ENCODE results near the gene ASRGL1. TPM values are rescaled to one million over a fixed set of nuclear protein-coding genes. Genes with fewer than 3 reads are reported as not detected.

Gene ASRGL1
- total RNA-seq, 1 donor from 2014 or later, result 4.6 TPM

- peaks cover 77% of the 10 kb centered on the region for H3K4me1 ChIP-seq
- intact Hi-C loops (cut with micrococcal nuclease), result loop anchor here (10.0 kb wide), 1 partner anchor 146 kb away; the partner anchor contains the start of gene AHNAK
Observed at GRCh38 chr11:62398011-62398994, 61.1 kb downstream of the ASRGL1 start.

GRCh38 chr11:62399172-62399877 lies 62.1 kb downstream of the ASRGL1 start:
- DNase-seq, result no peak
- no peak overlapping the region for H3K4me3 ChIP-seq
- H3K4me1 ChIP-seq, result peaks cover 77% of the 10 kb centered on the region
- intact Hi-C loops (cut with micrococcal nuclease), result loop anchor here (10.0 kb wide), 1 partner anchor 145 kb away; the partner anchor contains the start of gene AHNAK
- no peaks in the 10 kb centered on the region for H3K36me3 ChIP-seq
- no peaks in the 10 kb centered on the region for H3K9me3 ChIP-seq (replicated peaks)
- peak overlapping the region; percentile 74 for H3K27ac ChIP-seq (replicated peaks)
- H3K27me3 ChIP-seq (ENCODE audit: low read depth), result no peaks in the 10 kb centered on the region
- TF ChIP-seq CTCF (IDR thresholded peaks at IDR 0.05; ENCODE audit: borderline replicate concordance), result no peak

More at GRCh38 chr11:62398011-62398994, 61.1 kb downstream of the ASRGL1 start:
- Histone ChIP-seq H3K4me3 (no peak overlapping the region), H3K9me3 (replicated peaks) (no peaks in the 10 kb centered on the region), H3K36me3 (no peaks in the 10 kb centered on the region), H3K27me3 (ENCODE audit: low read depth) (no peaks in the 10 kb centered on the region), H3K27ac (replicated peaks) (peak overlapping the region; percentile 74)
- peak; percentile 61 for DNase-seq
- no peak for TF ChIP-seq CTCF (IDR thresholded peaks at IDR 0.05; ENCODE audit: borderline replicate concordance)

DNA sequence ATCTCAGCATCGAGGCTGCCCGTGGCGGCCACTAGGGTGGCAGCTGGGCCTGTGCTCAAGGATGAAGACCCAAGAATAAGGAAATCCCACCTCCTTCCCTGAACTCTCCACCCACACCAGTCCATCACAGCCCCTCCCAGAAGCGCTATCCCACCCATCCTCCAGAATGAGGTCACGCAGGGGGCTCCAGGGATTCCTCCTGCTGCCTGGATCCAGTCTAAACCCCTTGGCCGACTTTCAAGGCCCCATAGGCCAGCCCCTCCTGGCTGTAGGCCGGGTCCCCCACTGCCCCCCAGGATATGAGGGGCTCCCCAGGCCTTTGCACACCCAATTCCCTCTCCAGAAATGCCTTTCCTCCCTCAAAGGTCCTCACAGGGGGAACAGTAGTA lies 62.6 kb downstream of the ASRGL1 start:
- TF ChIP-seq CTCF (IDR thresholded peaks at IDR 0.05; ENCODE audit: borderline replicate concordance), result no peak
- no peaks in the 10 kb centered on the region for H3K36me3 ChIP-seq
- H3K27me3 ChIP-seq (ENCODE audit: low read depth), result no peaks in the 10 kb centered on the region
- peak overlapping the region; percentile 74 for H3K27ac ChIP-seq (replicated peaks)
- H3K4me1 ChIP-seq, result peaks cover 73% of the 10 kb centered on the region
- no peak overlapping the region for H3K4me3 ChIP-seq
- intact Hi-C loops (cut with micrococcal nuclease), result loop anchor here (10.0 kb wide), 1 partner anchor 145 kb away; the partner anchor contains the start of gene AHNAK
- no peaks in the 10 kb centered on the region for H3K9me3 ChIP-seq (replicated peaks)
- DNase-seq, result peak; percentile 33

GRCh38 chr11:62400281-62400680 lies 63.0 kb downstream of the ASRGL1 start:
- no peak for TF ChIP-seq CTCF (IDR thresholded peaks at IDR 0.05; ENCODE audit: borderline replicate concordance)
- Histone ChIP-seq H3K4me1 (peaks cover 70% of the 10 kb centered on the region), H3K27me3 (ENCODE audit: low read depth) (no peaks in the 10 kb centered on the region), H3K27ac (replicated peaks) (peak overlapping the region; percentile 74), H3K4me3 (no peak overlapping the region), H3K9me3 (replicated peaks) (no peaks in the 10 kb centered on the region), H3K36me3 (no peaks in the 10 kb centered on the region)
- DNase-seq, result no peak
- intact Hi-C loops (cut with micrococcal nuclease), result no loop called here

DNA sequence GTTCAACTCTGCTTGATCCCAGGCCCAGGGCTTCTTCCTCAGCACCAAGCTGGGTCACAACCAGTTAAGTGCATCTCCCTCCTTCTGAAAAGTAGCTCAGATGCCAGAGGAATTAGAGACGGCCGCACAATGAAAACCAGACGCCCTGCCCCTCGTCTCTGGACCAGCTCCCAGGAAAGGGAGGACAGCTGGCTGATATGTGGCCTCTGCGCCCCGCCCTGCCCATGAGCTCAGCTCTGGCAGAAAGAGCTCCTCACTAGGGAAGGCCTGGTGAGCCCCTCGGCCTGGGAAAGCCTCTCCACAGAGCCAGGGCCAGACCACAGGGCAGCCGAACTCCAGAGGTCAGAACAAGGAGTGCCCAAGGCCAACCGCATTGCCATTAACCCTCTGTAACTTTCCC lies 63.5 kb downstream of the ASRGL1 start:
- Histone ChIP-seq H3K27ac (replicated peaks) (peak overlapping the region; percentile 74), H3K36me3 (no peaks in the 10 kb centered on the region), H3K4me3 (no peak overlapping the region), H3K4me1 (peaks cover 66% of the 10 kb centered on the region), H3K9me3 (replicated peaks) (no peaks in the 10 kb centered on the region), H3K27me3 (ENCODE audit: low read depth) (no peaks in the 10 kb centered on the region)
- TF ChIP-seq CTCF (IDR thresholded peaks at IDR 0.05; ENCODE audit: borderline replicate concordance), result no peak
- intact Hi-C loops (cut with micrococcal nuclease), result no loop called here
- DNase-seq, result peak; percentile 85

Data from left ventricle myocardium inferior (tissue), 1 donor.